Natural killer cell (primary cell): ENCODE results near the gene CCDC182. TPM values are rescaled to one million over a fixed set of nuclear protein-coding genes. Genes with fewer than 3 reads are reported as not detected.

ENCODE experiments used
- ATAC-seq, 3 donors: fragments of 150-1000 bp in 2 of 3; fragments of 200-7000 bp in 1 of 3; cut with Tn5 transposase; 1 replicate in 1 of 3; 2 replicates in 2 of 3; pipeline ENCODE4 v1.10.0; 2021; ENCODE audit warnings: mild to moderate bottlenecking in 2 of 3, moderate library complexity in 2 of 3
- DNase-seq, 2 donors: peaks; one replicate each; pipeline versions ENCODE4 v3.0.0 to v3.0.0-alpha.2; 2013 to 2021; ENCODE audit warnings: mixed read lengths in 1 of 2
- H3K27ac ChIP-seq: one replicate; pipeline ENCODE4 v1.5.1; 2013; ENCODE audit warnings: mild to moderate bottlenecking, low read length
- H3K27me3 ChIP-seq: one replicate; pipeline ENCODE4 v1.6.1; 2013; ENCODE audit warnings: low read length; ENCODE audit not compliant: control insufficient read depth, insufficient read depth
- H3K36me3 ChIP-seq: one replicate; pipeline ENCODE4 v1.6.1; 2013; ENCODE audit warnings: low read length; ENCODE audit not compliant: control insufficient read depth, insufficient read depth
- H3K4me1 ChIP-seq: one replicate; pipeline ENCODE4 v1.6.1; 2013; ENCODE audit warnings: low read length; ENCODE audit not compliant: control insufficient read depth, insufficient read depth
- H3K4me3 ChIP-seq: one replicate; pipeline ENCODE4 v1.5.1; 2013; ENCODE audit warnings: low read length
- H3K9me3 ChIP-seq: one replicate; pipeline ENCODE4 v1.6.1; 2013; ENCODE audit warnings: low read length; ENCODE audit not compliant: control insufficient read depth, insufficient read depth
- H3K27ac Mint-ChIP-seq, 2 donors: one replicate each; pipeline ENCODE4 v1.8.0; 2022; ENCODE audit warnings: mild to moderate bottlenecking in 2 of 2, mixed read lengths in 2 of 2, moderate library complexity in 1 of 2
- H3K27me3 Mint-ChIP-seq, 2 donors: one replicate each; pipeline ENCODE4 v1.8.0; 2022; ENCODE audit warnings: low read depth in 2 of 2, mixed read lengths in 2 of 2
- H3K36me3 Mint-ChIP-seq: one replicate; pipeline ENCODE4 v1.8.0; 2022; ENCODE audit warnings: mixed read lengths
- H3K4me1 Mint-ChIP-seq, 2 donors: one replicate each; pipeline ENCODE4 v1.8.0; 2022; ENCODE audit warnings: mixed read lengths in 2 of 2
- H3K4me3 Mint-ChIP-seq: one replicate; pipeline ENCODE4 v1.8.0; 2022; ENCODE audit warnings: mild to moderate bottlenecking, moderate library complexity, mixed read lengths
- H3K9me3 Mint-ChIP-seq, 2 donors: one replicate each; pipeline ENCODE4 v1.8.0; 2022; ENCODE audit warnings: mixed read lengths in 2 of 2
- CTCF ChIP-seq: fragments of 200-600 bp; IDR thresholded peaks from one replicate; pipeline ENCODE4 v1.8.0; 2022; ENCODE audit warnings: antibody characterized with exemption
- WGBS: methylation state at CpG from one replicate; pipeline ENCODE4 v1.1.7; 2013; ENCODE audit warnings: missing lambda C conversion rate; ENCODE audit not compliant: insufficient coverage; 5-methylcytosine and 5-hydroxymethylcytosine counted together
- intact Hi-C: fragments of 100-400 bp; cut with micrococcal nuclease; formaldehyde crosslinking; loops from one replicate; pipeline ENCODE4 v1.14.2; 2022
- total RNA-seq, 4 donors: library from RNA; stranded (reverse); fragments of 120-200 nt in 1 of 4; gene quantifications; one replicate each; pipeline versions ENCODE4 v1.2.3 to v1.2.4, GENCODE V29; 2013 to 2022

Gene CCDC182
- total RNA-seq, 3 donors from 2014 or later (not counting 1 experiment from before 2014, with no cell fraction given): not detected

- H3K4me1 Mint-ChIP-seq: peaks cover 7 to 14% of the 10 kb centered on the region in 2 donors
- no peak overlapping the region for H3K27ac Mint-ChIP-seq
- Histone ChIP-seq H3K4me3 (no peak overlapping the region), H3K27me3 (no peaks in the 10 kb centered on the region), H3K36me3 (no peaks in the 10 kb centered on the region), H3K27ac (no peak overlapping the region), H3K9me3 (no peaks in the 10 kb centered on the region), H3K4me1 (peaks cover 9% of the 10 kb centered on the region)
- DNase-seq (no peak), ATAC-seq (no peak)
- H3K4me3 Mint-ChIP-seq: no peak overlapping the region
- intact Hi-C loops: no loop called here
- no peaks in the 10 kb centered on the region for H3K9me3 Mint-ChIP-seq
- TF ChIP-seq CTCF: no peak
- peaks cover 16 to 33% of the 10 kb centered on the region in 2 donors for H3K27me3 Mint-ChIP-seq
- H3K36me3 Mint-ChIP-seq: no peaks in the 10 kb centered on the region
- WGBS: 86% methylated on average over 25 of the region's 26 CpGs
Observed at GRCh38 chr17:57744195-57745170, 616 bp downstream of the CCDC182 start.

- Mint-ChIP-seq H3K4me3 (no peak overlapping the region), H3K27me3 (peaks cover 10 to 13% of the 10 kb centered on the region in 2 donors), H3K36me3 (no peaks in the 10 kb centered on the region), H3K4me1 (peaks cover 6 to 8% of the 10 kb centered on the region in 2 donors), H3K9me3 (no peaks in the 10 kb centered on the region), H3K27ac (no peak overlapping the region)
- DNase-seq (no peak), ATAC-seq (no peak)
- H3K4me1 ChIP-seq: peaks cover 7% of the 10 kb centered on the region
- intact Hi-C loops: no loop called here
- no peaks in the 10 kb centered on the region for H3K9me3 ChIP-seq
- H3K27me3 ChIP-seq: no peaks in the 10 kb centered on the region
- no peak overlapping the region for H3K27ac ChIP-seq
- H3K36me3 ChIP-seq: no peaks in the 10 kb centered on the region
- no peak for TF ChIP-seq CTCF
- 74% methylated on average over 2 of the region's 2 CpGs for WGBS
- H3K4me3 ChIP-seq: no peak overlapping the region
Observed at GRCh38 chr17:57740235-57740528, 4.9 kb downstream of the CCDC182 start.

- no peak for ATAC-seq
- Histone ChIP-seq H3K9me3 (no peaks in the 10 kb centered on the region), H3K27ac (no peak overlapping the region), H3K4me1 (peaks cover 7% of the 10 kb centered on the region), H3K36me3 (no peaks in the 10 kb centered on the region), H3K27me3 (no peaks in the 10 kb centered on the region), H3K4me3 (no peak overlapping the region)
- intact Hi-C loops: no loop called here
- DNase-seq: peak in 1 of 2 donors; percentile 55
- H3K27ac Mint-ChIP-seq: no peak overlapping the region
- no peaks in the 10 kb centered on the region for H3K9me3 Mint-ChIP-seq
- peaks cover 16% of the 10 kb centered on the region in 2 donors for H3K27me3 Mint-ChIP-seq
- WGBS: 88% methylated on average over 1 of the region's 1 CpG
- H3K4me1 Mint-ChIP-seq: peaks cover 6 to 8% of the 10 kb centered on the region in 2 donors
- H3K4me3 Mint-ChIP-seq: no peak overlapping the region
- TF ChIP-seq CTCF: no peak
- no peaks in the 10 kb centered on the region for H3K36me3 Mint-ChIP-seq
Observed at GRCh38 chr17:57739402-57740234, 5.5 kb downstream of the CCDC182 start.
